Measurements from ENCODE around the gene CHST12.
"Not testable (repeated sequence)": the region's sequence is repeated elsewhere in the genome, so short reads cannot be mapped to it uniquely, and the experiment has no call there.

Gene CHST12

DNA sequence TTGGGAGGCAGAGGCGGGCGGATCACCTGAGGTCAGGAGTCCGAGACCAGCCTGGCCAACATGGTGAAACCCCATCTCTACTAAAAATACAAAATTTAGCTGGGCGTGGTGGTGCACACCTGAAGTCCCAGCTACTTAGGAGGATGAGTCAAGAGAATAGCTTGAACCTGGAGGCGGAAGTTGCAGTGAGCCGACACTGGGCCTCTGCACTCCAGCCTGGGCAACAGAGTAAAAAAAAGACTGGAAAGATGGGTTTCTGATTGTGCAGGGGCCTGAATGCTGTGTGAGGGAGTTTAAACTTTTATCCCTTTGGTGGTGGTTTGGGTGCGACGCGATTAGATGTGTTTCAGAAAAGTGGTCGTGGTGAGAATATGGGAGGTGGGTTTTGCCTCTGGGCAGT, 1.8 kb downstream of the CHST12 start:
- DNase-seq = no peak

- DNase-seq = no peak
These were observed 2.4 kb downstream of the CHST12 start for GRCh38 chr7:2405601-2406345.

GRCh38 chr7:2409745-2410414, 6.5 kb downstream of the CHST12 start:
- no peak for DNase-seq

- no peak for DNase-seq
These were observed 7.6 kb downstream of the CHST12 start for GRCh38 chr7:2411049-2411448.

- DNase-seq = no peak
These were observed 8.6 kb downstream of the CHST12 start for GRCh38 chr7:2411815-2412586.

DNA sequence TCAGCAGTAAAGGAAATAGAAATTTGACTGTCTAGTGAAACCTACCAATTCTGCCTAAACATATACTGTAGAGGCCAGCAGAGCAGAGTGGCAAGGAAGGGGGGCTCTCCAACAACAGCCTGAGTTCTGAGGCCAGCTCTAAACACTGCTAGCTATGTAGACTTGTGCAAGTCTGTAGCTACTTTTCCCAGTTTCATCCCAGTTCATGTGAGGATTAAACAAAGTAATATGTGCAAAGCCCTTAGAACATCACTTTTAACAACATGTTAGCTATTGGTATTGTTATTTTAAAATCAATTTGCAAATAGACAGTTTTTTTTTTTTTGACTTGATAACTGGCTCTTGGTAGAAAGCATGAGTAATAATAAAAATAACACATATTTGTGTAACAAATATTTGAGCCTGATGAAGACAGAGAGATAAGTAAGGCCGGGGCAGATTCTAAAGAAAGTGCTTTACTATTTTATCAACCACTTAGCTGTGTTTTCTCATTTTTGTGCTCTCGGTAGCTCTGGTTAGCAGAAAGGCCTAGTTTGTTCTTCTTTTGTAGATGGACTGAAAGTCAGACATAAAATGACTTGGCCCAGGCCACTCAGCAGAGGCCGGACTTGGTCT, 9.3 kb downstream of the CHST12 start:
- DNase-seq = no peak

DNA sequence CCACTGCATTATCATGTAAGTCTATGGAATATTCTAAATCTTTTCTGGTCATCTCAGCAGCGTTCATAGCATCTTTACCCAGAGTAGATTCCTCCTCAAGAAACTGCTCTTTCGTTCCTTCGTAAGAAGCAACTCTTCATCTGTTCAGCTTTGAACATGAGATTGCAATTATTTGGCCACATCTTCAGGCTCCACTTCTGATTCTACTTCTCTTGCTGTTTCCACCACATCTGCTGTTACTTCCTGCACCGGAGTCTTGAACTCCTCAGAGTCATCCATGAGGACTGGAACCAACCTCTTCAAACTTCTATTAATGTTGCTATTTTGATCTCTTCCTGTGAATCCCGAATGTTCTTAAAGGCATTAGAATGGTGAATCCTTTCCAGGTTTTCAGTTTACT, 12.7 kb downstream of the CHST12 start:
- DNase-seq = no peak

DNA sequence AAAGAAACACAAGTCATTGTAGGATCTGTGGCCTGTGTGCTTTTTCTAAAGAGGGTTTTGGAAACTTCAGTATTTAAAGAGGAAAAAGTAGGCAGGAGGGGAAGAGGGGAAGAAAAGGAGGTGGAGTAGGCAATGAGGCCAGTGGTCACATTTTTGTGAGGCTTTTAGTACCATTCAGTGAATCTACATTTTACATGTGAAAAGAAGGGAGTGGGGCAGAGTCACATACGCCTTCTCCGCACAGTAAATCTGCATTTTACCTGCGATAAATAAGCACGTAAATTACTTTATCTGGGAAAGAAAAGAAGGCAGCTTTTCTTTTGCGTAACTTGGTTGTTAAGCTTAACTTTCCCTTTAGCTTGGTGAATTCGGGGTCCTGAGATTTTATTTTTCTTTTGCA, 13.2 kb downstream of the CHST12 start:
- DNase-seq = no peak

DNA sequence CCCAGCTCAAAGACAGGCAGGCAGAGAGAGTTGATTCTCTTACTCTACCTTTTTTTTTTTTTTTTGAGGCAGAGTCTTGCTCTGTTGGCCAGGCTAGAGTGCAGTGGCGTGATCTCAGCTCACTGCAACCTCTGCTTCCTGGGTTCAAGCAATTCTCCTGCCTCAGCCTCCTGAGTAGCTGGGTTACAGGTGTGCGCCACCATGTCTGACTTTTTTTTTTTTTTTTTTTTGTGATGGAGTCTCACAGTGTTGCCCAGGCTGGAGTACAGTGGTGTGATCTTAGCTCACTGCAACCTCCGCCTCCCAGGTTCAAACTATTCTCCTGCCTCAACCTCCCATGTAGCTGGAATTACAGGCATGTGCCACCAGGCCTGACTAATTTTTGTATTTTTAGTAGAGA, 13.8 kb downstream of the CHST12 start:
- DNase-seq = not testable (repeated sequence)

DNA sequence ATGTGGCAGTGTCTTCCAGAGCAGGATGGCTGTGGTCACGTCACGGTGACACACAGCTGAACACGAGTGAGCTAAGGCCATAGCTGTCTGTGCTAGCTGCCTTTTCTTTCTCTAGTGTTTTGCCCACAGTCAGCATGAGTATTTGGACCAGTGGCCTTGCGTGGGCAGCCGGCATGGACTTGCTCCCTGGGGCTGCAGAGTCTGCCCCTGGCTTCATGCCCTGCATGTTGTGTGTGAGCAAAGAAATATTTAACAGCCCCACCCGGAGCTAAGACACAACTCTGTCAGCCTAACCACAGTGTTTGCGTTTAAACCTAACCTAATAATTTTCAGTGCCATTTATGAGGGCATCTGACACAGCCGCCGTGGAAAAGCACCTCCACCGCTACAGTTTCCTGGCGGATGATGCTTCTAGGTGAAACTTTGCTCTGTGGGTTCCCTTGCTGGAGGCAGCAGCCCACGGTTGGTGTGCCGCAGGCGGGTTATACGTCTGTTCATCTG, 14.6 kb downstream of the CHST12 start:
- DNase-seq = peak; percentile 24

GRCh38 chr7:2420216-2420933, 17.0 kb downstream of the CHST12 start:
- DNase-seq = no peak

DNA sequence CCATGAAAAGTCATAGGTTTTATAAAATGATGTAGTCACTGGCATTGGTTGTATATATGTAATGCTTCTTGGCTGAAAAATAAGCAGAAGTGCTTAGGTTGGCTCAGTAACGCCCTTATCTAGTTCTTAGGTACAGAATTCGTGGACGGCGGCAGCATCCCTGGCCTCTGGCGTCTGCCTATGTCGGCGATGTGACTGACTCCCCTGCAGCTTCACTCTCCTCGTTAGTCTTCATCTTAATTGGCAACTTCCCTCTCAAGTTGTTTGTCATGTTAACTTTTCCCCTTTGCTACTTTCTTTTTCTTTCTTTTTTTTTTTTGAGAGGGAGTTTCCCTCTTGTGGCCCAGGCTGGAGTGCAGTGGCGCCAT, 18.5 kb downstream of the CHST12 start:
- DNase-seq = no peak

DNA sequence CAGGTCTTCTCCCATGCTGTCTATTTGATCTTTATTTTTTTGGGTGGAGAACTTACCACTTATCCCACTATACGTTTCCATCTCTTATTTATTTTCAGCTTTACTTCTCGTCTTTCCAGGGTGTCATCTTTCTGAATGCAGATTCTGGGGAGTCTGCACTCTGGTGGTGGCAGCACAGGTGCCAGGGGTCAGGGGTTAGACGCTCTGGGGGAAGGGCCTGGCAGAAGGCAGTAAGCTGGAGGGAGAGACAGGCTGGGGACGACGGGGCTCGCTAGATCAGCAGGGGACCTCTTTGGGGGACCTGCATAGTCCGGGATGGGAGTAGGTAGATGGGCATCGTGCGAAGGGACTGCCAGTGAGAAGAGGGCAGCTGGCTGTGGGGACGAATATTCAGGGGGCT, 22.3 kb downstream of the CHST12 start:
- no peak for DNase-seq

GRCh38 chr7:2431260-2431867, 28.0 kb downstream of the CHST12 start:
- no peak for DNase-seq

DNA sequence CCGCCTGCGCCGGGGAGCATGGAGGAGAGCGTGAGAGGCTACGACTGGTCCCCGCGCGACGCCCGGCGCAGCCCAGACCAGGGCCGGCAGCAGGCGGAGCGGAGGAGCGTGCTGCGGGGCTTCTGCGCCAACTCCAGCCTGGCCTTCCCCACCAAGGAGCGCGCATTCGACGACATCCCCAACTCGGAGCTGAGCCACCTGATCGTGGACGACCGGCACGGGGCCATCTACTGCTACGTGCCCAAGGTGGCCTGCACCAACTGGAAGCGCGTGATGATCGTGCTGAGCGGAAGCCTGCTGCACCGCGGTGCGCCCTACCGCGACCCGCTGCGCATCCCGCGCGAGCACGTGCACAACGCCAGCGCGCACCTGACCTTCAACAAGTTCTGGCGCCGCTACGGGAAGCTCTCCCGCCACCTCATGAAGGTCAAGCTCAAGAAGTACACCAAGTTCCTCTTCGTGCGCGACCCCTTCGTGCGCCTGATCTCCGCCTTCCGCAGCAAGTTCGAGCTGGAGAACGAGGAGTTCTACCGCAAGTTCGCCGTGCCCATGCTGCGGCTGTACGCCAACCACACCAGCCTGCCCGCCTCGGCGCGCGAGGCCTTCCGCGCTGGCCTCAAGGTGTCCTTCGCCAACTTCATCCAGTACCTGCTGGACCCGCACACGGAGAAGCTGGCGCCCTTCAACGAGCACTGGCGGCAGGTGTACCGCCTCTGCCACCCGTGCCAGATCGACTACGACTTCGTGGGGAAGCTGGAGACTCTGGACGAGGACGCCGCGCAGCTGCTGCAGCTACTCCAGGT, 29.7 kb downstream of the CHST12 start:
- no peak for DNase-seq

- DNase-seq = no peak
These were observed 30.5 kb downstream of the CHST12 start for GRCh38 chr7:2433713-2434550.

DNA sequence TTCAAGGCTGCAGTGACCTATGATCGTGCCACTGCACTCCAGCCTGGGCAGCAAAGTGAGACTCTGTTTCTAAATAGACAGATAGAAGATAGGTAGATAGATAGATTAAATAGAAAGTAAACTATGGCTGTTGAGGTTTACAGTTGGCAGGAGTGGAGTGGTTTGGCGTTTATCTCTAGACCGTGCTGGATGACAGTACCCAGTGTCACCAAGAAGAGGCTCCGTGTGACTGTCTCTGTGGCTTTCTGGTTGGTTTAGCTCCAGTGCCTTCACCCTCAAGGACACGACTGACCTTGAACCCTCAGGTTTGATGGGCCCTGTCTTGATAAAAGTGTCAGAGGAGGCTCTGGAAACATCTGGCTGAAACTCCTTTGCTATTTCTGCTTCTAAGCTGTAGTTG, 31.7 kb downstream of the CHST12 start:
- DNase-seq = no peak

DNA sequence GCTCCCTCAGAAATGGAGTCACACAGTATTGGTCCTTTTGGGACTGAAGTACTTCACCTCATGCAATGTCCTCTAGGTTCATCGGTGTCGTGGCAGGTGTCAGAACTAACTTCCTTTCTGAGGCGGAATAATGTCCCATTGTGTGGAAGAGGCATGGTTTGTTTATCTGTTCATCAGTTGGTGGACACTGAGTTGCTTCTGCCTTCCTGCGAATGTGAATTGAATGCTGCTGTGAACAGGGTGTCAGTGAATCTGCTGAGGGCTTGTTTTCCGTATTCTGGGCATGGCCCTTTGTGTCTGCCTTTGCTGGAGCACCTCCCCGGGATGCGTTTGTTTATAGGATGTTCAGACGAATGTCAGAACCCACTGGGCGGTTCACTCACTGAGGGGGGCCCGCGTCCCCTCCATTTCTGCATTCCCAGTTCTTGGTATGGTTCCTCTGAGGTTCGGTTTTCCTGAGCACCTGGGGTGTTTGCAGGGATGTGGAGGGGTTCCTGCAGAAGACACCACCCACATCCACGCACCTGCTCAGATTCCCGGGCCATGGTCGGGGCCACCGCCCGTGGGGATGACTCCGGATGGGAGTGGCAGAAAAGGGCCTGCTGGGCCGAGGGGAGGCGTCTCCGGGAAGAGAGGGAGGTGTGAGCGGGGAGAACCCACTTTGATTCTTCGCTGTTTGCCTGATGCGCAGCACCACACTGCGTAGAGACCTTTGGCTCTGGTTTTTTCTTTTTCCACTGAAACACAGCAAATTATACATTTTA, 33.1 kb downstream of the CHST12 start:
- no peak for DNase-seq

DNA sequence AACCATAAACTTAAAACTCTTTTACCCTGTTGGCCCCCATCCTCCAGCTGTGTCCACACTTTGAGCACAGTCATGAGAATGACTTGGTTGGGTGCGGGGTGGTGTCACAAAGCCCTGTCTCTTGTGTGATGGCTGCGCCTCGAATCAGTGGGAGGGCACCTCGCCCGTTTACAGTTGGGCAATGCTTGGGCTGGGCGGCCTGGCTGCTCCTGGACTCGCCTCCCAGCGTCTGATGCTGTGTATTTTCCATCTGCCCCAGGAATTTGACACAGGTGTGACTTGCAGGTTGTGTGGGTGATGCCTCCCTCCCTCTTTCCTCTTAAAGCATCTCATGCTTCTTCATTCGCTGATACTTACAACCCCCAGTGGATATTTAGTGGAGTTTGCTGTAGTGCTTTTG, 33.7 kb downstream of the CHST12 start:
- DNase-seq = no peak

All from NCI-H2227 treated with DMSO at 0.1 percent for 48 hours (cell line).